B cell (primary cell): ENCODE measurements around the gene ZNF648. TPM values are rescaled to one million over a fixed set of nuclear protein-coding genes. Genes with fewer than 3 reads are reported as not detected.

Source experiments
- ATAC-seq: fragments of 200-7000 bp; cut with Tn5 transposase; one replicate; pipeline ENCODE4 v1.10.0; 2021; ENCODE audit warnings: low read depth, mild to moderate bottlenecking, moderate number of reproducible peaks, moderate library complexity
- CTCF ChIA-PET: fragments of 350-600 bp; sonication (Branson Sonifier 250); formaldehyde crosslinking; loops from one replicate; lab custom pipeline; 2021; ENCODE audit warnings: antibody characterized with exemption, inconsistent platforms; lab: Charles Lee
- POLR2A ChIA-PET: fragments of 350-600 bp; sonication (Branson Sonifier 250); formaldehyde crosslinking; loops from one replicate; lab custom pipeline; 2021; ENCODE audit warnings: antibody characterized with exemption; lab: Charles Lee
- DNase-seq: peaks from one replicate; pipeline ENCODE4 v3.0.0; 2013
- H2AFZ ChIP-seq: 2 replicates; pipeline ENCODE4 v1.6.1; 2012; ENCODE audit warnings: mild to moderate bottlenecking, low read depth, low read length; ENCODE audit not compliant: insufficient read depth, poor library complexity, severe bottlenecking
- H3K27ac ChIP-seq, 2 donors: 1 replicate in 1 of 2; 2 replicates in 1 of 2; pipeline ENCODE4 v1.5.1; 2012 to 2013; ENCODE audit warnings: low read length in 2 of 2, mild to moderate bottlenecking in 2 of 2, moderate library complexity in 1 of 2
- H3K27me3 ChIP-seq, 4 experiments: fragments of 200-600 bp in 1 of 4; sonication (generic) in 1 of 4; replicated peaks in 1 of 4; 1 replicate in 2 of 4; 2 replicates in 2 of 4; pipeline versions ENCODE4 v1.6.1 to v1.7.0; 2013 to 2016; ENCODE audit warnings: low read length in 3 of 4, mild to moderate bottlenecking in 2 of 4, mixed read lengths in 1 of 4, moderate library complexity in 1 of 4; ENCODE audit not compliant: insufficient read depth in 4 of 4, control insufficient read depth in 3 of 4; ENCODE audit errors: control extremely low read depth in 1 of 4
- H3K36me3 ChIP-seq, 2 experiments: replicated peaks in 1 of 2; 1 replicate in 1 of 2; 2 replicates in 1 of 2; pipeline versions ENCODE4 v1.6.1 to v1.7.1; 2013; ENCODE audit warnings: low read length in 1 of 2; ENCODE audit not compliant: insufficient read depth in 2 of 2, control insufficient read depth in 1 of 2; ENCODE audit errors: control extremely low read depth in 1 of 2, extremely low read depth in 1 of 2
- H3K4me1 ChIP-seq, 2 donors: fragments of 200-600 bp in 1 of 2; sonication (generic) in 1 of 2; 1 replicate in 1 of 2; 2 replicates in 1 of 2; pipeline versions ENCODE4 v1.5.1 to v1.6.1; 2013 to 2017; ENCODE audit warnings: low read length in 2 of 2; ENCODE audit not compliant: control insufficient read depth in 2 of 2, insufficient read depth in 2 of 2
- H3K4me2 ChIP-seq: replicated peaks from 2 replicates; pipeline ENCODE3; 2012; ENCODE audit warnings: mild to moderate bottlenecking, low read depth, low read length; ENCODE audit not compliant: poor library complexity, severe bottlenecking
- H3K4me3 ChIP-seq, 5 experiments: fragments of 200-600 bp in 1 of 5; sonication (generic) in 1 of 5; 1 replicate in 3 of 5; 2 replicates in 2 of 5; pipeline versions ENCODE4 v1.5.1 to v1.7.0; 2011 to 2016; ENCODE audit warnings: low read length in 4 of 5, mild to moderate bottlenecking in 4 of 5, low read depth in 2 of 5, control low read depth in 1 of 5, moderate library complexity in 1 of 5; ENCODE audit not compliant: insufficient read depth in 1 of 5; ENCODE audit errors: control extremely low read depth in 1 of 5, extremely low read depth in 1 of 5
- H3K79me2 ChIP-seq: fragments of 200-600 bp; sonication (generic); one replicate; pipeline ENCODE4 v1.6.0; 2016; ENCODE audit warnings: low read length; ENCODE audit not compliant: control insufficient read depth, insufficient read depth
- H3K9ac ChIP-seq: fragments of 200-600 bp; sonication (generic); 2 replicates; pipeline ENCODE4 v1.6.1; 2017; ENCODE audit warnings: mild to moderate bottlenecking, low read length, moderate library complexity
- H3K9me3 ChIP-seq, 3 donors: one replicate each; pipeline versions ENCODE4 v1.6.1 to v1.7.1; 2013; ENCODE audit warnings: low read length in 2 of 3; ENCODE audit not compliant: control insufficient read depth in 2 of 3, insufficient read depth in 1 of 3; ENCODE audit errors: control extremely low read depth in 1 of 3
- H4K20me1 ChIP-seq: 2 replicates; pipeline ENCODE4 v1.6.0; 2012; ENCODE audit warnings: mild to moderate bottlenecking, low read length; ENCODE audit not compliant: insufficient read depth, control insufficient read depth, poor library complexity, severe bottlenecking
- H3K27ac Mint-ChIP-seq: one replicate; pipeline ENCODE4 v1.8.0; 2021; ENCODE audit warnings: mixed read lengths
- H3K27me3 Mint-ChIP-seq: one replicate; pipeline ENCODE4 v1.8.0; 2021; ENCODE audit warnings: mixed read lengths
- H3K4me1 Mint-ChIP-seq: one replicate; pipeline ENCODE4 v1.8.0; 2021; ENCODE audit warnings: mixed read lengths
- H3K4me3 Mint-ChIP-seq: one replicate; pipeline ENCODE4 v1.8.0; 2021; ENCODE audit warnings: mixed read lengths
- H3K9me3 Mint-ChIP-seq: one replicate; pipeline ENCODE4 v1.8.0; 2022; ENCODE audit warnings: mixed read lengths; ENCODE audit not compliant: insufficient read depth
- CTCF ChIP-seq: fragments of 200-600 bp; IDR thresholded peaks from one replicate; pipeline ENCODE4 v1.8.0; 2022; ENCODE audit warnings: antibody characterized with exemption, mild to moderate bottlenecking
- EZH2 ChIP-seq: IDR thresholded peaks from 2 replicates; pipeline ENCODE4 v1.6.1; 2012; ENCODE audit warnings: borderline replicate concordance, low read depth, mild to moderate bottlenecking, moderate library complexity, low read length; ENCODE audit not compliant: insufficient read depth, poor library complexity, severe bottlenecking
- WGBS: methylation state at CpG from one replicate; pipeline ENCODE4 v1.1.5; 2013; ENCODE audit warnings: missing lambda C conversion rate; ENCODE audit not compliant: insufficient coverage; 5-methylcytosine and 5-hydroxymethylcytosine counted together
- intact Hi-C: fragments of 100-400 bp; cut with micrococcal nuclease; formaldehyde crosslinking; loops from one replicate; pipeline ENCODE4 v1.10.0; 2022
- polyA plus RNA-seq: library from polyadenylated mRNA; depleted of rRNA; stranded (reverse); fragments of >200 nt; gene quantifications from 2 replicates; pipeline ENCODE4 v1.2.3, GENCODE V29; 2012
- total RNA-seq, 2 donors: library from RNA; stranded (reverse); fragments of 120-200 nt in 1 of 2; gene quantifications; 1 replicate in 1 of 2; 2 replicates in 1 of 2; pipeline versions ENCODE4 v1.2.3 to v1.2.4, GENCODE V29; 2013 to 2022

Gene ZNF648
- total and polyA plus RNA-seq, 2 donors (not counting 1 experiment from before 2014, with no cell fraction given) = not detected

GRCh38 chr1:182093781-182094180, 32.3 kb upstream of the ZNF648 start:
- ChIA-PET POLR2A (no interaction called here), CTCF (no interaction called here)
- no peaks in the 10 kb centered on the region for H4K20me1 ChIP-seq
- Mint-ChIP-seq H3K4me1 (no peaks in the 10 kb centered on the region), H3K27ac (no peak overlapping the region), H3K27me3 (peaks cover 10% of the 10 kb centered on the region), H3K9me3 (no peaks in the 10 kb centered on the region), H3K4me3 (no peak overlapping the region)
- no peak overlapping the region for H3K9ac ChIP-seq
- no peak overlapping the region for H3K27ac ChIP-seq
- peaks cover 0 to 6% (median 0%) of the 10 kb centered on the region in 4 experiments for H3K27me3 ChIP-seq
- H3K36me3 ChIP-seq = no peaks in the 10 kb centered on the region
- TF ChIP-seq CTCF = no peak
- TF ChIP-seq EZH2 = no peak
- no peaks in the 10 kb centered on the region for H3K9me3 ChIP-seq
- H3K4me1 ChIP-seq = no peaks in the 10 kb centered on the region
- H3K4me3 ChIP-seq = no peak overlapping the region
- H3K4me2 ChIP-seq = no peak overlapping the region
- no CpG with 5 or more reads among the region's 1 CpG for WGBS
- no peaks in the 10 kb centered on the region for H3K79me2 ChIP-seq
- ATAC-seq = no peak
- intact Hi-C loops = no loop called here
- H2AFZ ChIP-seq = no peak overlapping the region
- DNase-seq = no peak

DNA sequence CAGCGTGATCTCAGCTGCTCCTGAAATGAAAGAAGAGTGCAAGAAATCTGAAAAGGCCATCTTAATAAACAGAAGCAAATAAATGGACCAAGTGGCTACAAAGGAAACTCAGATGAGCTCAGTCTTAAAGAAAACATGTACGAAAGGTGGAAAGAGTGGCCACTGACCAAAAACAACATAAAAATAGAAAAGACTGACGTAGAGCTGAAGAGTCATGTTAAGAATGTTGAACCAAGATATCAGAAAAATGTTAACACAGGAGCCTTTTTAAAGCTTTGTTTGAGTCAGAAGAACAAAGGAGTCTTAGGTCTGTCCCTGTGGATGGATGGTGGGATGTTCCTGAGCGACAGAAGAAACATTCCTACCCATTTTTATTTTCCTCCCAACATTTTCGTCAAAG, 30.8 kb upstream of the ZNF648 start:
- H3K9me3 ChIP-seq = no peaks in the 10 kb centered on the region
- H3K4me3 ChIP-seq = no peak overlapping the region
- H4K20me1 ChIP-seq = no peaks in the 10 kb centered on the region
- Mint-ChIP-seq H3K4me1 (no peaks in the 10 kb centered on the region), H3K27ac (no peak overlapping the region), H3K4me3 (no peak overlapping the region), H3K27me3 (peaks cover 10% of the 10 kb centered on the region), H3K9me3 (no peaks in the 10 kb centered on the region)
- H3K4me2 ChIP-seq = no peak overlapping the region
- intact Hi-C loops = no loop called here
- no peak for ATAC-seq
- H3K27ac ChIP-seq = no peak overlapping the region
- no peaks in the 10 kb centered on the region for H3K4me1 ChIP-seq
- H3K79me2 ChIP-seq = no peaks in the 10 kb centered on the region
- H3K36me3 ChIP-seq = no peaks in the 10 kb centered on the region
- peaks cover 0 to 6% (median 0%) of the 10 kb centered on the region in 4 experiments for H3K27me3 ChIP-seq
- DNase-seq = no peak
- TF ChIP-seq CTCF (no peak), EZH2 (no peak)
- ChIA-PET CTCF (interaction anchor here (1.1 to 1.7 kb wide), 2 partner anchors 11 to 51 kb away, joined by 4 to 7 read pairs; no protein-coding TSS in a partner anchor), POLR2A (no interaction called here)
- H2AFZ ChIP-seq = no peak overlapping the region
- no peak overlapping the region for H3K9ac ChIP-seq
- WGBS = no CpG with 5 or more reads among the region's 5 CpGs
